Endothelial cell of umbilical vein (primary cell): ENCODE results near the gene NRXN3. TPM values are rescaled to one million over a fixed set of nuclear protein-coding genes. Genes with fewer than 3 reads are reported as not detected.

Experiments used
- BruUV-seq: library from RNA; stranded (reverse); fragments of 400-500 nt; replicated peaks from 2 replicates; lab custom pipeline; 2021; lab: Mats Ljungman, UMichigan
- CTCF ChIA-PET: fragments of 300-600, 350-600 bp; sonication (Branson Sonifier 250); formaldehyde crosslinking; loops from one replicate; lab custom pipeline; 2021; ENCODE audit warnings: antibody characterized with exemption, inconsistent platforms; lab: Charles Lee
- POLR2A ChIA-PET: fragments of 300-600, 350-600 bp; sonication (Branson Sonifier 250); formaldehyde crosslinking; loops from one replicate; lab custom pipeline; 2021; ENCODE audit warnings: antibody characterized with exemption, inconsistent platforms; lab: Charles Lee
- DNase-seq: peaks from one replicate; pipeline ENCODE4 v3.0.0-alpha.2; 2011; ENCODE audit warnings: low read depth, low spot score
- FAIRE-seq: peaks from 2 replicates; lab custom pipeline; 2011; peaks lifted over from hg19 to GRCh38; lab: Jason Lieb, UNC
- H2AFZ ChIP-seq: 2 replicates; pipeline ENCODE4 v1.6.0; 2012; ENCODE audit warnings: low read depth, low read length, control low read depth, inconsistent platforms
- H3K27ac ChIP-seq: 2 replicates; pipeline ENCODE4 v1.5.1; 2011; ENCODE audit warnings: low read depth, mild to moderate bottlenecking, control low read depth, low read length, moderate library complexity; ENCODE audit not compliant: insufficient read depth
- H3K27me3 ChIP-seq, 2 experiments: 2 replicates each; pipeline versions ENCODE4 v1.6.0 to v1.6.1; 2011; ENCODE audit warnings: low read length in 2 of 2, mixed read lengths in 1 of 2; ENCODE audit not compliant: control insufficient read depth in 2 of 2, insufficient read depth in 2 of 2
- H3K36me3 ChIP-seq, 2 experiments: 2 replicates in 1 of 2; 3 replicates in 1 of 2; pipeline ENCODE4 v1.5.1; 2011; ENCODE audit warnings: low read length in 2 of 2, mild to moderate bottlenecking in 1 of 2, moderate library complexity in 1 of 2; ENCODE audit not compliant: control insufficient read depth in 2 of 2, insufficient read depth in 2 of 2; ENCODE audit errors: extremely low read depth in 1 of 2
- H3K4me1 ChIP-seq: 3 replicates; pipeline ENCODE4 v1.5.1; 2011; ENCODE audit warnings: mild to moderate bottlenecking, low read length; ENCODE audit not compliant: control insufficient read depth, insufficient read depth; ENCODE audit errors: extremely low read depth
- H3K4me2 ChIP-seq: 2 replicates; pipeline ENCODE4 v1.6.1; 2011; ENCODE audit warnings: low read length, control low read depth, mixed read lengths; ENCODE audit not compliant: insufficient read depth
- H3K4me3 ChIP-seq, 3 experiments: fragments of 200-600 bp in 1 of 3; sonication (generic), shearing (Covaris generic) in 1 of 3; replicated peaks in 1 of 3; 2 replicates each; pipeline ENCODE4 v1.5.1; 2011 to 2016; ENCODE audit warnings: control low read depth in 3 of 3, low read length in 3 of 3, mild to moderate bottlenecking in 2 of 3, inconsistent platforms in 1 of 3, low read depth in 1 of 3, moderate library complexity in 1 of 3; ENCODE audit not compliant: insufficient read depth in 1 of 3
- H3K79me2 ChIP-seq: 2 replicates; pipeline ENCODE4 v1.6.0; 2012; ENCODE audit warnings: low read length, inconsistent platforms; ENCODE audit not compliant: control insufficient read depth, insufficient read depth
- H3K9ac ChIP-seq: replicated peaks from 2 replicates; pipeline ENCODE3; 2011; ENCODE audit warnings: low read length, control low read depth; ENCODE audit not compliant: insufficient read depth; ENCODE audit errors: extremely low read depth
- H3K9me1 ChIP-seq: replicated peaks from 3 replicates; pipeline ENCODE4 v1.6.0; 2011; ENCODE audit warnings: mild to moderate bottlenecking, low read length; ENCODE audit not compliant: control insufficient read depth, insufficient read depth; ENCODE audit errors: extremely low read depth
- H3K9me3 ChIP-seq: replicated peaks from 2 replicates; pipeline ENCODE4 v1.5.1; 2012; ENCODE audit warnings: low read length, inconsistent platforms; ENCODE audit not compliant: control insufficient read depth, insufficient read depth
- H4K20me1 ChIP-seq: replicated peaks from 2 replicates; pipeline ENCODE3; 2011; ENCODE audit warnings: mild to moderate bottlenecking, low read length; ENCODE audit not compliant: control insufficient read depth, insufficient read depth; ENCODE audit errors: extremely low read depth
- EZH2 ChIP-seq: IDR thresholded peaks from 2 replicates; pipeline ENCODE4 v1.6.1; 2012; ENCODE audit warnings: borderline replicate concordance, low read depth, mild to moderate bottlenecking, moderate library complexity, low read length, inconsistent platforms; ENCODE audit not compliant: severe bottlenecking
- FOS ChIP-seq: IDR thresholded peaks from 2 replicates; pipeline ENCODE4 v1.6.1; 2011; ENCODE audit warnings: mild to moderate bottlenecking, low read length, moderate library complexity, borderline replicate concordance; ENCODE audit not compliant: insufficient read depth
- GATA2 ChIP-seq: IDR thresholded peaks from 2 replicates; pipeline ENCODE4 v1.7.0; 2011; ENCODE audit warnings: low read depth, mild to moderate bottlenecking, moderate library complexity, mixed read lengths, low read length; ENCODE audit not compliant: insufficient read length, insufficient read depth
- JUN ChIP-seq: IDR thresholded peaks from 2 replicates; pipeline ENCODE4 v1.6.1; 2011; ENCODE audit warnings: borderline replicate concordance, low read depth; ENCODE audit not compliant: insufficient read length, insufficient read depth
- MYC ChIP-seq: IDR thresholded peaks from one replicate; pipeline ENCODE4 v1.6.1; 2011; ENCODE audit warnings: mild to moderate bottlenecking, low read depth, low read length
- POLR2A ChIP-seq: IDR thresholded peaks from 2 replicates; pipeline ENCODE4 v1.6.1; 2012; ENCODE audit warnings: low read depth, mild to moderate bottlenecking, control low read depth, low read length
- POLR2AphosphoS5 ChIP-seq: IDR thresholded peaks from 2 replicates; pipeline ENCODE4 v1.6.1; 2012; ENCODE audit warnings: low read depth, mild to moderate bottlenecking, control low read depth, low read length, moderate library complexity; ENCODE audit not compliant: insufficient read depth
- dilution Hi-C: fragments of 300-500 bp; cut with MboI; formaldehyde crosslinking; loops from one replicate; pipeline ENCODE4 v1.15.0; 2019; ENCODE audit warnings: low sequenced_read_pairs; ENCODE audit not compliant: extremely low pct_ligation_motif_present
- intact Hi-C: fragments of 100-400 bp; cut with micrococcal nuclease; formaldehyde crosslinking; loops from one replicate; pipeline ENCODE4 v1.10.0; 2022
- polyA plus RNA-seq, 4 experiments: library from polyadenylated mRNA; depleted of rRNA in 3 of 4; stranded (reverse) in 3 of 4; unstranded in 1 of 4; fragments of >200 nt; gene quantifications; 2 replicates each; pipeline versions ENCODE4 v1.2.1 to v1.2.3, GENCODE V29; 2011 to 2012; ENCODE audit warnings: missing spikeins in 1 of 4
- total RNA-seq: library from RNA; stranded (reverse); gene quantifications from 2 replicates; pipeline ENCODE4 v1.2.3, GENCODE V29; 2021
- TF ChIP-seq, protein P1 (sequence below), 2 donors: IDR thresholded peaks; 1 replicate in 1 of 2; 2 replicates in 1 of 2; pipeline ENCODE4 v1.5.1; 2011; ENCODE audit warnings: low read length in 2 of 2, mild to moderate bottlenecking in 2 of 2, moderate library complexity in 2 of 2, control low read depth in 1 of 2, inconsistent platforms in 1 of 2, low read depth in 1 of 2; ENCODE audit not compliant: insufficient read depth in 1 of 2; ENCODE audit errors: extremely low read depth in 1 of 2
- TF ChIP-seq, protein P2 (sequence below): IDR thresholded peaks from 2 replicates; pipeline ENCODE4 v1.6.1; 2011; ENCODE audit not compliant: insufficient read depth, insufficient read length

NRXN3 gene
- total and polyA plus RNA-seq, 2 donors (not counting 3 experiments of a cell fraction or from before 2014, with no cell fraction given): 0.72 to 4.2 TPM

DNA sequence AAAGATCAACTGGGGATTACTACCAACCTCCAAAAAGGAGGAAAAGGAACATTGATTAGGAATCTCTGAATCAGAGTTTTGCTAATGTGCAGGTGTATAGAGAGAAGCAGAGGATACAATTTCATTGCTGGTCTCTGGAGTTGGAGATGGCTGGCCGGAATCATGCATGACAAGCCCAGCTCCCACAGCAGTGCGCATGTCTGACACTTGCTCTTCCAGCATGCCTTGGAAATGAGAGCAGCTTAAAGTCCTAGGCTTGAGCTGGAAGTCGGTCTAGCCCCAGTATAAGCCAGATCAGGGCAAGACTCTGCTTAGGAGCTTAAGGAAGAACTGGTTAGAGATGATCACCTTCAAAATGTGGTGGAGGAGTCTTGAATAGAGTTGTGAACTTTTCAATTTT lies 1298.3 kb downstream of the NRXN3 start:
- CTCF ChIA-PET: interaction anchor here (0.5 kb wide), 1 partner anchor 379 kb away, joined by 3 read pairs; no protein-coding TSS in a partner anchor
- no peaks in the 10 kb centered on the region for H3K79me2 ChIP-seq
- H3K9ac ChIP-seq: no peak overlapping the region
- H3K27me3 ChIP-seq: no peaks in the 10 kb centered on the region
- no peak overlapping the region for H3K4me3 ChIP-seq
- no TSS peak for BruUV-seq
- H3K36me3 ChIP-seq: no peaks in the 10 kb centered on the region
- POLR2A ChIA-PET: no interaction called here
- H3K9me3 ChIP-seq: no peaks in the 10 kb centered on the region
- H3K9me1 ChIP-seq: no peaks in the 10 kb centered on the region
- H4K20me1 ChIP-seq: no peaks in the 10 kb centered on the region
- no peak overlapping the region for H2AFZ ChIP-seq
- intact Hi-C loops (no loop called here), dilution Hi-C loops (no loop called here)
- TF ChIP-seq FOS (no peak), GATA2 (no peak), POLR2A (no peak), JUN (no peak), EZH2 (no peak), POLR2AphosphoS5 (no peak), MYC (no peak)
- TF ChIP-seq, protein P1, sequence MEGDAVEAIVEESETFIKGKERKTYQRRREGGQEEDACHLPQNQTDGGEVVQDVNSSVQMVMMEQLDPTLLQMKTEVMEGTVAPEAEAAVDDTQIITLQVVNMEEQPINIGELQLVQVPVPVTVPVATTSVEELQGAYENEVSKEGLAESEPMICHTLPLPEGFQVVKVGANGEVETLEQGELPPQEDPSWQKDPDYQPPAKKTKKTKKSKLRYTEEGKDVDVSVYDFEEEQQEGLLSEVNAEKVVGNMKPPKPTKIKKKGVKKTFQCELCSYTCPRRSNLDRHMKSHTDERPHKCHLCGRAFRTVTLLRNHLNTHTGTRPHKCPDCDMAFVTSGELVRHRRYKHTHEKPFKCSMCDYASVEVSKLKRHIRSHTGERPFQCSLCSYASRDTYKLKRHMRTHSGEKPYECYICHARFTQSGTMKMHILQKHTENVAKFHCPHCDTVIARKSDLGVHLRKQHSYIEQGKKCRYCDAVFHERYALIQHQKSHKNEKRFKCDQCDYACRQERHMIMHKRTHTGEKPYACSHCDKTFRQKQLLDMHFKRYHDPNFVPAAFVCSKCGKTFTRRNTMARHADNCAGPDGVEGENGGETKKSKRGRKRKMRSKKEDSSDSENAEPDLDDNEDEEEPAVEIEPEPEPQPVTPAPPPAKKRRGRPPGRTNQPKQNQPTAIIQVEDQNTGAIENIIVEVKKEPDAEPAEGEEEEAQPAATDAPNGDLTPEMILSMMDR (IDR thresholded peaks at IDR 0.05; ENCODE audit: extremely low read depth in 1 of 2, insufficient read depth in 1 of 2, low read depth in 1 of 2, low read length in 2 of 2): no peak
- TF ChIP-seq, protein P2, sequence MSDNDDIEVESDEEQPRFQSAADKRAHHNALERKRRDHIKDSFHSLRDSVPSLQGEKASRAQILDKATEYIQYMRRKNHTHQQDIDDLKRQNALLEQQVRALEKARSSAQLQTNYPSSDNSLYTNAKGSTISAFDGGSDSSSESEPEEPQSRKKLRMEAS: no peak
- no peak overlapping the region for H3K27ac ChIP-seq
- no peak overlapping the region for H3K4me2 ChIP-seq
- no peaks in the 10 kb centered on the region for H3K4me1 ChIP-seq
- DNase-seq (no peak), FAIRE-seq (no peak)
